ENCODE data around the gene SEPTIN1. TPM values are rescaled to one million over a fixed set of nuclear protein-coding genes. Genes with fewer than 3 reads are reported as not detected.
A peak's percentile ranks its signal among the peaks of the same experiment; 100 is the strongest.

Gene SEPTIN1
- total and polyA plus RNA-seq, 2 of the 4 experiments (the other 2 are of a cell fraction), result 0.24 TPM; not detected in 1

DNA sequence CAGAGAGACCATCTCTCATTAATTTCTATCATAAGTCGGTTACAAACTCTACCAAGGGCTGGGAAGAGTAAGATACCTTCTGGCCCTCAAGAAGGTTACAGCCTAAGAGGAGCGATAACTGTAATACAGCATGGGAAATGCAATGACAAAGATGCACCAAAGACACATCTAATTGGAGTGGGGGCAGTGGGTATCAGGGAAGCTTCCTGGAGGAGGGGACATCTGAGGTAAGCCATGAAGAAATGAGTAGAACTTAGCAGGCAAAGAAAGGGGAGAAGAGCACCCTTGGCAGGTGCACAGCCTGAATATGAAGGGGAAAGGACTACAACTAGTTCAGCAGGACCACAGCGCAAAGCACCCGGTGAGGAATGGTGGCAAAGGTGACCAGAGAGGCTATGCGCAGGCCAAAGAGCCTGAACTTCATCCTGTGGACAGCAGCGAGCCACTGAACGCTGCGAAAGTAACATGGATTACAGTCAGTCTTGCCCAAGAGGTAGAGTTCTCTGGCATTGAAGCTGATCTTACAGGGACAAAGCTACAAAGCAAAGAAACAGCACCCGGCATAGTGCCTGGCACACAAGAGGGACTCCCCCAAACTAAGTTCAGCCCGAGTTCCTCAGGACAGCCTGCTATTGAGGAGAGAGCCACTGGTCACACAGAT lies 14.9 kb downstream of the SEPTIN1 start (continued):
- TF ChIP-seq, protein P1, sequence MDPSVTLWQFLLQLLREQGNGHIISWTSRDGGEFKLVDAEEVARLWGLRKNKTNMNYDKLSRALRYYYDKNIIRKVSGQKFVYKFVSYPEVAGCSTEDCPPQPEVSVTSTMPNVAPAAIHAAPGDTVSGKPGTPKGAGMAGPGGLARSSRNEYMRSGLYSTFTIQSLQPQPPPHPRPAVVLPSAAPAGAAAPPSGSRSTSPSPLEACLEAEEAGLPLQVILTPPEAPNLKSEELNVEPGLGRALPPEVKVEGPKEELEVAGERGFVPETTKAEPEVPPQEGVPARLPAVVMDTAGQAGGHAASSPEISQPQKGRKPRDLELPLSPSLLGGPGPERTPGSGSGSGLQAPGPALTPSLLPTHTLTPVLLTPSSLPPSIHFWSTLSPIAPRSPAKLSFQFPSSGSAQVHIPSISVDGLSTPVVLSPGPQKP (IDR thresholded peaks at IDR 0.05; ENCODE audit: borderline replicate concordance, low read depth, low read length), result no peak

DNA sequence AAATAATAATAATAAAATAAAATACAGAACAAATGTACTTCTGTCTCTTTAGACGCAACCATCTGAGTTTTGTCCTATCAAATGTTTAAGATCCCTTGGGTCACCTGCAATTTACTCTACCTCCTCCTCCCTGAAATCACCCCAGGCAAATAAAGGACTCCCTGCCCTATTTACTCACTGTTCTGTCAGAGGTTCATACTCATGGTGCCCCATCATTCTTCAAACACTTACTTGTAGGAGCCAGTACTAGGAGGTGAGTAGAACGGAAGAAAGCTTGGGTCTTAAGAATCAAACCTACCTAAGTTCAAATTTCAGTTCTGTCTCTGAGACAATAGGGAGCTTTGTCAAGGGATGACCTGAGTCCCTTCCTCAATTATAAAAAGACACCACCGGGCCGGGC lies 15.8 kb downstream of the SEPTIN1 start:
- intact Hi-C loops (cut with micrococcal nuclease) (no loop called here), in situ Hi-C loops (cut with MboI; ENCODE audit: low sequenced_read_pairs) (no loop called here), dilution Hi-C loops (cut with HindIII; ENCODE audit: low sequenced_read_pairs, unreplicated experiment) (no loop called here)
- Histone ChIP-seq H3K27me3 (ENCODE audit: control insufficient read depth, insufficient read depth, low read length) (no peaks in the 10 kb centered on the region), H4K20me1 (ENCODE audit: insufficient read depth, low read length) (peaks cover 51% of the 10 kb centered on the region), H4K5ac (ENCODE audit: low read depth, low read length) (no peak overlapping the region), H3K9ac (ENCODE audit: low read depth, low read length) (no peak overlapping the region), H3K14ac (replicated peaks; ENCODE audit: low read depth, low read length) (no peak overlapping the region), H3K23ac (ENCODE audit: low read depth, low read length) (0 out of 2 replicates have a peak overlapping the region, but pooled peaks have one; percentile 19), H2AFZ (replicated peaks; ENCODE audit: low read length, poor library complexity) (no peak overlapping the region), H2BK15ac (ENCODE audit: low read depth, low read length) (no peak overlapping the region), H3K4me3 (ENCODE audit: insufficient read depth, low read depth, low read length) (no peak overlapping the region), H4K91ac (ENCODE audit: insufficient read depth, low read depth, low read length) (no peak overlapping the region), H2AK5ac (ENCODE audit: low read depth, low read length) (no peak overlapping the region), H2BK5ac (ENCODE audit: low read depth, low read length, poor library complexity, severe bottlenecking) (no peak overlapping the region), H3K4me2 (ENCODE audit: low read depth, low read length) (no peak overlapping the region), H4K8ac (ENCODE audit: low read depth in 2 of 2, low read length in 2 of 2) (no peak overlapping the region), H3K4me1 (ENCODE audit: control insufficient read depth, insufficient read depth, low read length) (peaks cover 3% of the 10 kb centered on the region; the same call in 1 of the 2 replicates), H2BK120ac (ENCODE audit: low read depth, low read length) (no peak overlapping the region), H2BK20ac (ENCODE audit: low read depth, low read length) (no peak overlapping the region), H2AK9ac (replicated peaks; ENCODE audit: low read depth, low read length, poor library complexity) (no peak overlapping the region), H3K4ac (ENCODE audit: low read depth, low read length) (no peak overlapping the region), H3K9me3 (ENCODE audit: control insufficient read depth, insufficient read depth, low read length) (no peaks in the 10 kb centered on the region), H3K56ac (ENCODE audit: extremely low read depth, insufficient read depth, low read length) (no peak overlapping the region), H3K9me1 (ENCODE audit: insufficient read depth, low read length) (peaks cover 13% of the 10 kb centered on the region), H3K27ac (ENCODE audit: insufficient read depth, low read length) (no peak overlapping the region), H3K79me1 (ENCODE audit: low read depth in 1 of 2, low read length in 2 of 2) (peaks cover 9 to 59% of the 10 kb centered on the region in 2 experiments), H3K18ac (ENCODE audit: low read depth, low read length) (no peak overlapping the region), H3K36me3 (ENCODE audit: control insufficient read depth, insufficient read depth, low read length) (peaks cover 21% of the 10 kb centered on the region)
- ChIA-PET CTCF (interaction anchor here (1.2 kb wide), 1 partner anchor 274 kb away, joined by 3 read pairs; no protein-coding TSS in a partner anchor), POLR2A (ENCODE audit: unreplicated experiment) (no interaction called here)
- no TSS peak for BruUV-seq (replicated peaks)
- no peak for TF ChIP-seq MXI1 (IDR thresholded peaks at IDR 0.05; ENCODE audit: borderline replicate concordance, low read depth, low read length)
- no peak for TF ChIP-seq NFE2L2 (IDR thresholded peaks at IDR 0.05; ENCODE audit: low read depth, low read length)
- TF ChIP-seq MAZ (IDR thresholded peaks at IDR 0.05; ENCODE audit: borderline replicate concordance, low read depth, low read length), result no peak
- no peak for TF ChIP-seq RAD21 (IDR thresholded peaks at IDR 0.05; ENCODE audit: low read length)
- TF ChIP-seq, protein P2, sequence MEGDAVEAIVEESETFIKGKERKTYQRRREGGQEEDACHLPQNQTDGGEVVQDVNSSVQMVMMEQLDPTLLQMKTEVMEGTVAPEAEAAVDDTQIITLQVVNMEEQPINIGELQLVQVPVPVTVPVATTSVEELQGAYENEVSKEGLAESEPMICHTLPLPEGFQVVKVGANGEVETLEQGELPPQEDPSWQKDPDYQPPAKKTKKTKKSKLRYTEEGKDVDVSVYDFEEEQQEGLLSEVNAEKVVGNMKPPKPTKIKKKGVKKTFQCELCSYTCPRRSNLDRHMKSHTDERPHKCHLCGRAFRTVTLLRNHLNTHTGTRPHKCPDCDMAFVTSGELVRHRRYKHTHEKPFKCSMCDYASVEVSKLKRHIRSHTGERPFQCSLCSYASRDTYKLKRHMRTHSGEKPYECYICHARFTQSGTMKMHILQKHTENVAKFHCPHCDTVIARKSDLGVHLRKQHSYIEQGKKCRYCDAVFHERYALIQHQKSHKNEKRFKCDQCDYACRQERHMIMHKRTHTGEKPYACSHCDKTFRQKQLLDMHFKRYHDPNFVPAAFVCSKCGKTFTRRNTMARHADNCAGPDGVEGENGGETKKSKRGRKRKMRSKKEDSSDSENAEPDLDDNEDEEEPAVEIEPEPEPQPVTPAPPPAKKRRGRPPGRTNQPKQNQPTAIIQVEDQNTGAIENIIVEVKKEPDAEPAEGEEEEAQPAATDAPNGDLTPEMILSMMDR (conservative IDR thresholded peaks at IDR 0.05; ENCODE audit: low read depth, low read length), result no peak
- TF ChIP-seq, protein P3, sequence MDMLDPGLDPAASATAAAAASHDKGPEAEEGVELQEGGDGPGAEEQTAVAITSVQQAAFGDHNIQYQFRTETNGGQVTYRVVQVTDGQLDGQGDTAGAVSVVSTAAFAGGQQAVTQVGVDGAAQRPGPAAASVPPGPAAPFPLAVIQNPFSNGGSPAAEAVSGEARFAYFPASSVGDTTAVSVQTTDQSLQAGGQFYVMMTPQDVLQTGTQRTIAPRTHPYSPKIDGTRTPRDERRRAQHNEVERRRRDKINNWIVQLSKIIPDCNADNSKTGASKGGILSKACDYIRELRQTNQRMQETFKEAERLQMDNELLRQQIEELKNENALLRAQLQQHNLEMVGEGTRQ (IDR thresholded peaks at IDR 0.05; ENCODE audit: low read depth, low read length), result no peak
- no peak for TF ChIP-seq SMC3 (IDR thresholded peaks at IDR 0.05; ENCODE audit: low read depth, low read length)
- TF ChIP-seq POLR2A (IDR thresholded peaks at IDR 0.05; ENCODE audit: low read depth, low read length), result no peak
- no peak for TF ChIP-seq BHLHE40 (IDR thresholded peaks at IDR 0.05; ENCODE audit: low read depth, low read length)
- TF ChIP-seq RCOR1 (IDR thresholded peaks at IDR 0.05; ENCODE audit: insufficient replicate concordance, low read length), result no peak
- DNase-seq (no peak), ATAC-seq (ENCODE audit: low read depth) (no peak)
- no CpG with 5 or more reads among the region's 4 CpGs for WGBS, 2 experiments (ENCODE audit: extremely low coverage in 2 of 2, insufficient read length in 1 of 2)

Data from IMR-90 (cell line).